Measurements from ENCODE around the gene CSNK2A1.
A peak's percentile ranks its signal among the peaks of the same experiment; 100 is the strongest.
"Not testable (repeated sequence)": the region's sequence is repeated elsewhere in the genome, so short reads cannot be mapped to it uniquely, and the experiment has no call there.

CSNK2A1 gene

GRCh38 chr20:480044-480443 is 63.5 kb downstream of the CSNK2A1 start:
- no peak for DNase-seq

- no peak for DNase-seq
Measured at GRCh38 chr20:479487-479886, 64.1 kb downstream of the CSNK2A1 start.

DNA sequence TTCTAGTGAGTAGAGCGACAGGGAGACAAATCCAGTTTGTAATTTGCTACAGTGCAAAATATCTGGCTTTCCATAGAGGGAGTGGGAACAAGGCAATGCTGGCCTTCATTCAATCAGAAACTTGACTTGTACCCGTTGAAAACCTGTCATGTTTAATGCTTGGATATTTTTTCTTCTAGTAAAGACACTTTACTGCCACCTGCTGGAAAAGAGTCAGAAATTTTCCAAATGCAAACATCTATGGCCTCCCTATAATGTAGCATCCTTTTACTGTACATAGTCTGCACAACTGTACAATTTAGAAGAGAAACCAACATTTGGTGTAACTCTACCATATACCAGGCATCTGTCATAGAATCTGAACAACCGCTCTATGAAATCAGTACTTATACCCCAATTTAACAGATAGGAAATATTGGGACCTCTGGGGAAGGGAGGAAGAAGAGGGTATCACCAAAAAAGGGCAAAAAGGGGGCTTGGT is 64.6 kb downstream of the CSNK2A1 start:
- DNase-seq: peak; percentile 32

DNA sequence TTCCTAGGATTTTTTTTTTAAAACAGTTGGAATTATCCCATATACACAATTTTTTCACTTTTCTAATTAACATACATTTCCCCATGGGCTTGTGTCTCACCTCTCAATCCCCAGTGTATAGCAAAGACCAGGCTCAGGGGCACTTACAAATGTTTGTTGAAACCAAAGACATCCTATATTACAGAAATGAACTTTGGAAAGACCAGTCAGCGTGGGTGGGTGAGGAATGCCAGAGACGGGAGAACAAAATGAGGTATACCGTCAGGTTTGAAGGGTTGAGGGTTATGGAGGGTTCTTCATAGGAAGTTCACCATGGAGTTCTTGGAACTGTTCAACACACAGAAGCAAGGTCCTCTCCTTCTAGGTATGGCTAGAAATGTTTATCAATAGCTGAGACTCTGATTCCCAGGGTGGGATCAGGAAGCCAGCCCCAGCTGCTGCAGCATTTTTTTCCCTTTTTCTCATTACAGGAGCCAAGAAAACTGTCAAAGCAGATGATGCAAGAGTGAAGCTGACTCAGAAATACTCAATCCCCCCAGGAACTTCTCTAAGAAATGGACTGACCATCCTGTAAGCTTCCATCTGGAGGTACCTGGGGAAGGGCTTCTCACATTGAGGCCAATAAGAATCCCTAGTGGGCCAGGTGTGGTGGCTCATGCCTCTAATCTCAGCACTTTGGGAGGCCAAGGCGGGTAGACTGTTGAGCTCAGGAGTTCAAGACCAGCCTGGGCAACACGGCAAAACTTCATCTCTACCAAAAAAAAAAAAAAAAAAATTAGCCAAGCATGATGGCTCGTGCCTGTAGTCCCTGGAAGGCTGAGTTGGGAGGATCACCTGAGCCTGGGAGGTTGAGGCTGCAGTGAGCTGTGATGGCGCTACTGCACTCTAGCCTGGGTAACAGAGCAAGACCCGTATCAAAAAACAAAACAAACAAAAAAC is 65.3 kb downstream of the CSNK2A1 start:
- DNase-seq: no peak

- not testable (repeated sequence) for DNase-seq
Measured at GRCh38 chr20:476561-477249, 66.9 kb downstream of the CSNK2A1 start.

GRCh38 chr20:475463-476357 is 67.9 kb downstream of the CSNK2A1 start:
- DNase-seq: no peak

- DNase-seq: no peak
Measured at GRCh38 chr20:474581-474980, 69.0 kb downstream of the CSNK2A1 start.

DNA sequence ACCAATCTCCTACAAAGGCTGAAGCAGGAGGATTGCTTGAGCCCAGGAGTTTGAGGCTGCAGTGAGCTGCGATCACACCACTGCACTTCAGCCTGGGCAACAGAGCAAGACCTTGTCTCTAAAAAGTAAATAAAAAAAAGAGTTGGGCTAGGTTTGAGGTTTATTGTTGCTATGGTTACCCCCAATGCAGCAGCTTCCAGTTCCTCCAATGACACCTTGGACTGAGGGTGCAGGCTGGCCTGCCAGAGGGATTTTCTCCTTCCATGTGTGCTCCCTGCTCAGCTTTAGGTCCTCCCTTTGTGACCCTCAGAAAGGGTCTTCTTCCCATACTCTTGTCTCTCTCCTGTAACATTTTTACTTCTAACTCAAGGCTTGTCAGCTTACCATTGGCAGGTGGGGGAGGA is 70.7 kb downstream of the CSNK2A1 start:
- no peak for DNase-seq

DNA sequence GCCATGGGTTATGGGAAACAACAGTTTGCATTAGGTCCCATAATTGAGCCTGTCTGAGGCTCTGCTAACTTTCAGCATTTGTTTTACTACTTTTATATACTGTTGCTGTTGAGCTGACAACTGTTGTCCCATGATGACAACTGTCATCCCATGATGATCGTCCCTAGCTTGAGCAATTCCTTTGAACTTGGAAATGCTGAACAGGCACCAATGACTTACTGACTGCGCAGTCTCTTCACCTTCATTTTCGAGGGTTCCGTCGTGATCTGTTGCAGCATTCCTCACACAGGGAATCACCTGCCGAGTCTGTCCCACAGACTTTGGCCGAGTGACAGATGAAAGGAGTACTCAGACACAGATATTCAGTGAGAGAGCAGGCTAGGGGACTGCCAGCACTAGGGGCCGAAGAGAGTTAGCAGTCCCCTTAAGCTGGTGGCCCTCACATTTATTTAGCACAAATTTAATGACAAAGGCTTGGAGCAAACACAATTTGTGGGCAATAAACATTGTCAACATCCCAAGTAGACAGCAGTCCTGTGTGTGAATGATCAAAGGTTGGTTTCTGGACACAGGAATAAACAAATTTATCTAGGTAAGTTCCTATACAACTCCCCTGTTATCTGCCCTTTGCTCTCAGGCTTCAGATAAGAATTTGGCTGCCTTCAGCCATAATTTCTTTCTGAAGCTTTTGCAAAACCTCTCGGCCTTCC is 71.3 kb downstream of the CSNK2A1 start:
- DNase-seq: no peak

- no peak for DNase-seq
Measured at GRCh38 chr20:469746-470490, 73.7 kb downstream of the CSNK2A1 start.

- no peak for DNase-seq
Measured at GRCh38 chr20:467755-468154, 75.8 kb downstream of the CSNK2A1 start.

GRCh38 chr20:462199-462991 is 81.2 kb downstream of the CSNK2A1 start, which contains the start of gene TBC1D20:
Gene TBC1D20 (minus strand): TSS chr20:462533. CDS start chr20:462405, 128 bp downstream.
- DNase-seq: peak; percentile 42

DNA sequence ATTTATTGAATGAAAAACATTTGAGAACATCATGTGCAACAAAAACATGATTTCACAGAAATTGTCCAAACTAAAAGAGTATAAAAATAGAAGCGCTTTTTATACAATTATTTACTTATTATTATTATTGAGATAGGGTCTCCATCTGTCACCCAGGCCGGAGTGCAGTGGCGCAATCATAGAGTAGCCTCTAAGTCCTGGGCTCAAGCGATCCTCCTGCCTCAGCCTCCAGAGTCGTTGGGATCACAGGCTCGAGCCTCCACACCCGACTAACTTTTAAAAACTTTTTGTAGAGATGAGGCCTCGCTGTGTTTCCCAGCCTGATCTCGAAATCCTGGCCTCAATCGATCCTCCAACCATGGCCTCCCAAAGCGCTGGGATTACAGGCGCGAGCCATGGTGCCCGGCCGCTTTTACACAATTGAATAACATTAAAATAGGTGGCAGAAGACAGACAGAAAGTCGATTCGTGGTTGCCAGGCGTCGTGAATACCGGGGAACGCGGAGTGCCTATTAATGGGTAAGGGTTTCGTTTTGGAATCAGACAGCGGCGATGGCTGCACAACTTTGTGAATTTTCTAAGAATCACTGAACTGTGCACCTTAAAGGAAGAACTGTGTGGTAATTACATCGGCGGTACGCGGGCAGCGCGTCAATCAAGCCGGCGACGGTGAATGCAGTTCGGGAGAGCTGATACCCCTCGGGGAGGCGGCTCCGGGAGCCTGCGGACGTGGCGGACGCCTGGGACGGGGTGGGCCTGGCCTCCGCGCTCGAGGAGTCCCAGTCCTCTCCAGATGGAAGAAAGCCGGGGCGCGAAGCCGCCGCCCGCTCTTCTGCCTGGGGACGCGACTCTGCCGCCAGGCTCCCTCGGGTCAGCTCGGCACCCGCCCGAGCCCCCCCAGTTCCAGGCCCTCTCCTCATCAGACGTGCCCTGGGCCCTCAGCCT is 82.1 kb downstream of the CSNK2A1 start:
- no peak for DNase-seq

GRCh38 chr20:460707-461106 is 82.9 kb downstream of the CSNK2A1 start:
- no peak for DNase-seq

DNA sequence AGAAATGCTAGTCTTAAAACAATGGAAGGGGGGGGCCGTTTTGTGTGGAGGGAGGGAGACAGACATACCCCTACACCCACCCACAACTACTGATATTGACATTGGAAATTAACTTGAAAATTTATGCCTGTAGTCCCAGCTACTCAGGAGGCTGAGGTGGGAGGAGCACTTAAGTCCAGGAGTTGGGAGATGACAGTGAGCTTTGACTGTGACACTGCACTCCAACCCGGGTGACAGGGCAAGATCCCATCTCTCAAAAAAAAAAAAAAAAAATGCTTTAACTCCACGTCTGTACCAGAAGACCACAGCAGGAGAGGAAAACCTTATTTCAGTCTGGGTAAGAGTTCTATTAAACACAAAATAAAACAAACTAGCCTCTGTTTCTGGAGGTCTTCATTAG is 83.4 kb downstream of the CSNK2A1 start:
- no peak for DNase-seq

DNA sequence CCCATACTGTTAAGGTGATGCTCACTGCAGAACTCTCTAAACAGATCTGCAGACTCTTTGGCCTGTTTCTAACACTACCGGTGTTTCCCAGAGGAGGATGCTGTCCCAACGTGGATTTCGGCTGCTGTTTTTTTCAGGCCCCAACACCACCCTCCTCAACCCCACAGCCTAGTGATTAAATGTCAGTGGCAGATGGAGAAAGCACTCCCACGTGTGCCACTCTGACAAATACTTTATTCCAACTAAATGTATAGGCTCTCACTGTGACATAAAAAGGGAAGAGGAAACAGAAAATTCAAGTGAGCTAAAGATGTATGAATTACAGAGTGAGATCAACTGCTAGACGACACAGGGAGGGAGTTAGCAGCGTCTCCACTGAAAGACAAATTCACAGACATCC is 84.8 kb downstream of the CSNK2A1 start:
- DNase-seq: no peak

DNA sequence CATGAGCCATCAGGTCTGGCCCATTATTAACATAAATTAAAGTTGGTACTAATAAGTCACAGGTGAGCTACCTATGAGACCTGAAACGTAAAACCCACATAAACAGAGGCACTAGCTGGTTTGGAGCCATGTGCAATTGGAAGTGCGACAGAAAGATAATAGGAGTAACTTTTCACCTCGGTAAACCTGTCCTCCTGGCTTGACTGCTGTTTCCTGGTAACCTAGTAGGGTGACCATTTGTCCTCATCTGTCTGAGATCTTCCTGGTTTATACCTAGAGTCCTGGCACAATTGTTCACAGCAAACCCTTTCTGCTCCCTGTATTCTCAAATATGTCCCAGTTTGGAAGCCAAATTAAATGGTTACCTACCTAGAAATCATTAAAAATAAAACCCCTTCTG is 88.6 kb downstream of the CSNK2A1 start:
- no peak for DNase-seq

GRCh38 chr20:452021-452420 is 91.6 kb downstream of the CSNK2A1 start:
- not testable (repeated sequence) for DNase-seq
